ENCODE measurements around the gene KRT1.

KRT1 gene

DNA sequence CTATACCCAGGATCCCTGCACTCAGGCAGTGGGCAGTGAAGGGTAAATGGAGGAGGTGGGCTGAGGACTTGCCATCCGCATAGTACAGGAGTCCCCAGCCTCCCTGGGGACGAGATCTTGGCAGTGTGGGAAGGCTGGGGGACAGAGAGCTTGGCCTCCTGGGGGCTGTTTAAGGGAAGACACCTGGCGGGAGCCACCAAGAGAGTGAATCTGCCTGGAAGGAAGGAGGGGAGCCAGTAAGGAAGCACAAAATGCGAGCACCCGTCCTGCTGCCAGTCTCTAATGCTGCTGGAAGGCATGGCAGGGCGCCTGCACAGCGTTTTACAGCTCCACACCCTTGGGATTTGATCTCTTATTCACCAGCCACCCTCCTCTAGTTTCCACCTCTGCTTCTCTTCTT, 20.8 kb downstream of the KRT1 start:
- DNase-seq, result no peak

DNA sequence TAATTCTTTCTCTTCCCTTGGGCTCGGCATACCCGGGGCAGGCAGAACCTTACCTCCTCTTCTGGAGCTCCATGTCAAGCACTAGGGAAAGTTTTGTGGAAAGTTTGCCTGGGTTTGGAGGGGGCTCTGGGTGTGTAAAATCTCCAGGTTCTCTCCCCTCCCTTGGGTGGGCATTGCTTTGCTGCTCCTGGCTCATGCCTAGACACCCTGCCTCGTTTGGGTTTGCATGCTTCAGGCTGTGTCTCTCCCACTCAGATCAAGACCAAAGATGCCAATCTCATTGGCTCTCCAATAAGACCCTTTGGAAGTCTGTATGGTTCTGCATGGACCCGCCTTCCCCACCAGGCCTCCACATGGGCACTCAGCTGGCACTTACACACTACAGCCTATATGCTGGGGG, 22.0 kb downstream of the KRT1 start:
- DNase-seq, result no peak

DNA sequence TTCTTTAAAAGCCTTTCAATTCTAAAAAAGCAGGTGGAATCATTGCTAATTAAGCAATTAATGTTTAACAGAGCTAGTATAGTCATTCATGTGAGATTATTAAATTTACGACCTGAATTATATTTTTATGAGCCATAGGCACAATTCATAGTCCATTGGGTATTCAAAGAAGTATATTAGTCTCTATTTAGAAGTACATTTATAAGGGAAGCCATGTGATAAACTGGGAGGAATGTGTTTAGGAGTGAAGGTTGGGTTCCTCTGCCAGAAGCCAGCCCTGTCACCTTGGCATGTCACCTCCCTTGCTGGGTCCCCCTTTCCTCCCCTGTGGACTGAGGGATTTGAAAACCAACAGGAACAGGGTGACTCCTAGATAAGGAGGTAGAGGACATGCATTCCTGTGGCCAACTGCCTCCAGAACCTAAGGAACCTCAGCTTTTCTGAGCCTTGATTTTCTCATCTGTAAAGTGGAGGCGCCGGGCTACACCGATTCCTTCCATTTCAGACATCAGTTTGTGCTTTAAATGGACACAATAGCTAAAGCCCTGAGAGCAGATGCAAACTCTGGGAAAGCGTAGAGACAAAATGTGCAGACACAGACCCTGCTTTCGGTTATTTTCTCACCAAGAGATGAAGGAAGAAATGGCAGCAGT, 22.8 kb downstream of the KRT1 start:
- no peak for DNase-seq

DNA sequence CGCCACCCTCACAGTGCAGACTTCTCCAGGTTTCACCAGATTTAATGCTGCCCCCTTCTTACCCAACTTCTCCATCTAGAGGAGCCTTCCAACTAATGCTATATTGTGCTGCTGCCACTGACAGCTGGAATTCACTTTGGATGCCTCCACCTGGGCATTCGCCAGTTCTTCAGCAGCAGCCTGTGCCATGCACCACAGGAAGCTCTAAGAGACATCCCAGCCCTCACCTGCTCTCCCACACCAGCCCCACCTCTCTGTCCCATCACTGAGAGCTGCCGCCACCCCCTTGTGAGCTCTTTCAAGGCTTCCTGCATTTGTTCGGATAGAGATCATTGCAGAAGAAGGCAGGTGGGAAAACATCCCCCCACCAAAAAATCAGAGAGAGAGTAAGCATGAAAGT, 23.6 kb downstream of the KRT1 start:
- DNase-seq, result no peak

DNA sequence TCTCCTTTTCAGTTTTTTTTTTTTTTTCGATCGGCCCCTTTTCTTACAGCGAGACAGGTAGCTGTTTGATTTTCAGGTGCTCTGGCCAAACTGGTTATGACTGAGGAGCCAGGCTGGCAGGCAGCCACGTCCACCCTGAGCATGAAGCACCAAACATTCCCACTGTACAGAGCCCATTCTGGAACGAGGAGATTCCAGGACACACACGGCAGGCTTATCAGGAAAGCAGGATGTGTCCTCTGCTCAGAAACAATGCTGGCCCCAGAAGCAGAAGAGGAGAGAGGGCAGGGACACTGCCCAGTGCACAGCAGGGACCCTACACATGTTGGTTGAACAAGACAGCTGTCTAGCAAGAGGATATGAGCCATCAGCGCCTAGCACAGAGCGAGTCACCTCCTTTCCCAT, 24.5 kb downstream of the KRT1 start:
- no peak for DNase-seq

DNA sequence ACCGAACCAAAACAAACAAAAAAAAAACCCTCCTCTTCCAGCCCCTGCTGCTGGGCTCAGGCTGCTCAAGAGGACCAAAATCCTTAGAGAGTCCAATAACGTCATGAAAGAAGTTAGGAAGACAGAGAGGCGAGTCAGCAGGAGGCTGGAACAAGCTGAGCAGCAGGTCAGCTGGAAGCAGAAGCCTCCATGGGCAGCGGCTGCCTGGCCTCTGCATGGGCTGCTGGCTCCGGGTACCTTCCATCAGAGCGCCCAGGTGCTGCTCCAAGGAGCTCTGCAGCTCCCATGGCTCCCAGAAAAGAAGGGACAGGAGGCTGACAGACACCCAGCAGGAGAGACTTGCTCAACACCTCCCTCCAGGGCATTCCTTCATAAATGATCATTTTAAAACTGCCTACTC, 25.0 kb downstream of the KRT1 start:
- no peak for DNase-seq

DNA sequence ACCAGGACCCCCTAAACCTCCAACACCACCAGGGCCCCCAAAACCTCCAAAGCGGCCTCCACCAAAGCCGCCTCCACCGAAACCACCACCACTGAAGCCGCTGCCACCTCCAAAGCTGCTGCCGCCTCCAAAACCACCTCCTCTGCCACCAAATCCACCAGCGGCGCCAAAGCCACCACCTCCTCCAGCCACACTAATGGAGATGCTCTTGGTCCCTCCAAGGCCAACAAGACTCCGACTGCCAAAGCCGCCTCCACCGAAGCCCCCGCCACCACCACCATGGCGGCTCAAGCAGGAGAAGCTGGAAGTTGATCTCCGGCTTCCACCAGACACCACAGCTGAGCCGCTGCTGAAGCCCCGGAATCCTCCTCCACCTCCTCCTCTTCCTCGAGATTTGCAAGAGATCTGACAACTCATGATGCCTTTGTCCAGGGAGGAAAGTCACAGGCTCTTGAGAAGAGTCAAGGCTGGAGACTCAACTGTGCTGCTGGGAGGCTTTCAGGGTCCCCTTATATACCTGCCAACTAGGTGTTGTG, 28.4 kb downstream of the KRT1 start, which contains the start of gene KRT2:
Gene KRT2 (minus strand): TSS at position 486 of the 536 bp plus-strand sequence. CDS start 69 bp downstream, at position 417.
- DNase-seq, result no peak

DNA sequence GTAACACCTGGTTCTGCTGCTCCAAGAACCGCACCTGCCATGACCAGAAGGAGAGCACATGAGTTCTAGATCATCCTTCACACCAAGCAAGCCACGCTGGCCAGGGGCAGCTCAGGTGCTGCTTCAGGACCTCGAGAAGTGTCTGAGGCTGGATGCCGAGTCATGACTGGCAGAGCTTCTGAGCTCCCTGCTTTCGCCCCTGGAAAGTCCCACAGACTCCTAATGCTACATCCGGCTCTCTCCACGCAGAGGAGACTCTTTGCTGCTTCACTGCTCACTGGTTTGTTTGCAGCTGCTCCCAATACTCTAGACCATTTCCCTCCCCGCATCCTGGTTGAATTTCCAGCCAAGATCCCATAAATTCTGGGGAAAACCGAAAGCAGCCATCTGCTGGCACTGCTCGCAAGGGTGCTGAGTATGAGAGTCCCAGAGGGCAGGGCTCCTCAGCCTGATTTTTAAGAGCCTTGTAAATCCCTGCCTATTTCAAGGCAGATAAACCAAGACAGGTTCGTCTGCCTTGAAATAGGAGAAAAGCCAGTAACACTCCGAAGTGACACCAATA, 29.6 kb downstream of the KRT1 start:
- DNase-seq, result no peak

DNA sequence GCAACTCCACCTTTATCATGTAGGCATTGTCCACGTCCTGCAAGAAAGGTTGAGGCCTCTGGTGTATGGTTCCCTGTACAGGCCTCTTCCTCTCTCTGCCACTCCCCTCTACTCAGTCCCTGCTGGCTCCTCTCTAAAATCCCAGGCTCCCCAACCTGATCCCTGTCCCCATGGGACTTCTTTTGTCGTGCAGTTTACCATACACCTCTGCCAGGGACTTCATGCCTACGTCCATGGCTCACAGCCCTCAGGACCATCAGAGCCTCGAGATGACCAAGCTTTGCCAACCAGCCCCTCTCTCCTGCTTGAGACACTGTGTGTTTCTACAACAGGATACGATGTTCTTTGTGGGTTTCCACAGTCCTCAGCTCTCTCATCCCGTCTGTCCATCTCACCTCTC, 31.1 kb downstream of the KRT1 start:
- no peak for DNase-seq

DNA sequence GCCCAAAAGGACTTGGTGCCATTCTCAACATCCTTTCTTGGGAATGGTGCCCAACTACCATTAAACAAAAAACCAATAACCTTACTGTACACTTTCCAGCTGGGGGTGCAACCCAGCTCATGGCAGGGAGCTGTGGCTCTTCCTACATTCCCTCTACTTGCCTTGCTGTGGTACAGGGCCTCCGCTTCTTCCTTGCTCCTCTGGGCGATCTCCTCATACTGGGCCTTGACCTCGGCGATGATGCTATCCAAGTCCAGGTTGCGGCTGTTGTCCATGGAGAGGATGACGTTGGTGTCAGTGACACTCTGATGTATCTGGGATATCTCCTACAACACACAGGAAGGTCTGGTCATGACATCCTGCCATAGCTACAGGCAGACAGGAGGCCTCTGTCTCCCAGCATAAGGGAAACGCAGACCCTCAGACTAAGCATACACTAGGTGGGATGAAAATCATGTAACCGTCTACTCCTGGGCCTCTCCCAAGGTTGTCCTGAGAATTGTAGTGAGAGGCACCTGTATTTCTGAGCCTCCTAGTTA, 32.1 kb downstream of the KRT1 start:
- no peak for DNase-seq

DNA sequence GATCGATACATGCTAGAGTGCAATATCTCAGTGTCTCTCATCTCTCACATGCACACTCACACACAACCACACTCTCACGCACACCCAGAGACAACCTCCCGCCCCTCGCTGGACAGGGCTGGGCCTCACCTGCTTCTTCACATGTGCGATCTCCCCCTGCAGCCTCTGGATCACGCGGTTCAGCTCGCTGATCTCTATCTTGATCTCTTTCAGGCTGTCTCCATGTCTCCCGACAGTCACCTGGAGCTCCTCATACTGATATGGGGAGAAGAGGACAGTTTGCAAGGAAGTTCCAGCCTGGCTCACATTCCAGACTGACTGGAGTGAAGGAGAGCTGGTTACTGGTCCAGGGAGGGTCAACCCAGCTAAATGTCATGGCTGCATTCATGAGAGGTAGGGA, 32.6 kb downstream of the KRT1 start:
- DNase-seq, result no peak

DNA sequence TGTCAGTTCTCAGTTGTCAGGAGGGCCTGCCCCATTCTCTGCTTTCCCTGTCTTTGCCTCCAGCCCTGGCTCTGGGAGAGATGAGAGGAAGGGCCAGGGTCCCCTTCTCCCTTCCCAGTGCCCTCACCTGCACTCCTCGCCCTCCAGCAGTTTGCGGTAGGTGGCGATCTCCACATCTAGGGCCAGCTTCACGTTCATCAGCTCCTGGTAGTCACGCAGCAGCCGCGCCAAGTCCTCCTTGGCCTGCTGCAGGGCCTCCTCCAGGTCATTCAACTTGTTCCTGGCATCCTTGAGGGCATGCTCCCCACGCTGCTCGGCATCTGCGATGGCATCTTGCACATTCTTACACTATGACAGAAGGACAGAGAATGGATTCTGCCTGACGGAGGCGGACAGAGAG, 33.6 kb downstream of the KRT1 start:
- no peak for DNase-seq

DNA sequence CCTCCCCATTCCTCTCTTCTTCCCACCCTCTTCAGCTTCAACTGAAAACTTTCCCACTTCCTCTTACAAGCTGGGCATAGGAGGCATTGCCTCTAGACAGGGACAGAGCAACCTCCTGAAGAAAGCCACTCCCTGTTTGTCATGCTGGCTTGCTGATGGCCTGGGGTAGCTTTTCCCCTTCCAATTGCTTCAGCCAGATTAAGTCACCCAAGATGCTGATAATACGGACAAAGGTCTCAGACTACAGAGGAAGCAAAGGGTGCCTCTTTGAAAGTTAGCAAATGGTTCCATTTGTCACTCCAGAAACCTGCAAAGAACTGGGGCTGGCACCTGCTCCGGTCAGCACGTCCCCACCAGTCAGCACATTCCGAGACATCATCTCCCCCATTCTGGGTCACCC, 34.2 kb downstream of the KRT1 start:
- no peak for DNase-seq

DNA sequence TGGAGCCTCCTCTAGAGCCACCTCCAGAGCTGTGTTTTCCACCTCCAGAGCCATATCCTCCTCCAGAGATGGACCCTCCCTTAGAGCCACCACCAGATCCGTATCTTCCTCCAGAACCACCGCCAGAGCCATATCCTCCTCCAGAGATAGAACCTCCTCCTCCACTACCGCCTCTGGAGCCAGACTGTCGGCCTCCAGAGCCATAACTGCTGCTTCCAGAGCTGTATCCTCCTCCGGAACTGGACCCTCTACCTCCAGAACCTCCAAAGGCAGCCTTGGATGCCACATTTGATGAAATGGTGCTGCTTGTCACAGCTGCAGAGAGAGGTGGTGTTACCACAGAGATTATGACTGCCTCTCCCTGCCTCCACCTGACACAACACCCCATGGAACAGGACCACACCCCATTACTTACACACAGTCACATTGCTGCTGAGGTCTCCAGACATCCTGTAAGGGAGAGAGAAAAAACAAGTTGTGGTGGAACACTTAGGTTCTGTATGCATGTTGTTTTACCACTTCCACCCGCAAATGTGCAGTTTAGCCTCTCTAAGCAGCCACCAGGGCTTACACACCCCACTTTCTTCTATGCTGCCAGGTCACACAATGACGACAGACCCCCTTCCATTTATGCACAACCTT, 35.0 kb downstream of the KRT1 start:
- DNase-seq, result no peak

DNA sequence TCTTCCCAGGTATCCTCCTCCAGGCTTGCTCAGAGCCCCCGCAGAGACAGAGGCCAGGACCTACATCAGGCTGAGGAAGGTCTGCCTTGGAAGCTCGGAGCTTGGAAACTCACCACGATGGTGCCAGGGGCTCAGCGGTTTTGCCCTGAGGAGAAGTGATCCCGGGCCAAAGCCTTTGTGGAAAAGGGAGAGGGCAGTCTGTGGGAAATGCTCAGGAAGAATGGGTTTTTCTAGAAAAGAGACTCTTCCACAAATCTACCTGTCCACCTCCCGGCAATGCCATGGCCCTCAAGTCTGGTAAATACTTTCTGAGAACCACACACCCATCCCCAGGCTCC, 36.2 kb downstream of the KRT1 start:
- DNase-seq, result no peak

DNA sequence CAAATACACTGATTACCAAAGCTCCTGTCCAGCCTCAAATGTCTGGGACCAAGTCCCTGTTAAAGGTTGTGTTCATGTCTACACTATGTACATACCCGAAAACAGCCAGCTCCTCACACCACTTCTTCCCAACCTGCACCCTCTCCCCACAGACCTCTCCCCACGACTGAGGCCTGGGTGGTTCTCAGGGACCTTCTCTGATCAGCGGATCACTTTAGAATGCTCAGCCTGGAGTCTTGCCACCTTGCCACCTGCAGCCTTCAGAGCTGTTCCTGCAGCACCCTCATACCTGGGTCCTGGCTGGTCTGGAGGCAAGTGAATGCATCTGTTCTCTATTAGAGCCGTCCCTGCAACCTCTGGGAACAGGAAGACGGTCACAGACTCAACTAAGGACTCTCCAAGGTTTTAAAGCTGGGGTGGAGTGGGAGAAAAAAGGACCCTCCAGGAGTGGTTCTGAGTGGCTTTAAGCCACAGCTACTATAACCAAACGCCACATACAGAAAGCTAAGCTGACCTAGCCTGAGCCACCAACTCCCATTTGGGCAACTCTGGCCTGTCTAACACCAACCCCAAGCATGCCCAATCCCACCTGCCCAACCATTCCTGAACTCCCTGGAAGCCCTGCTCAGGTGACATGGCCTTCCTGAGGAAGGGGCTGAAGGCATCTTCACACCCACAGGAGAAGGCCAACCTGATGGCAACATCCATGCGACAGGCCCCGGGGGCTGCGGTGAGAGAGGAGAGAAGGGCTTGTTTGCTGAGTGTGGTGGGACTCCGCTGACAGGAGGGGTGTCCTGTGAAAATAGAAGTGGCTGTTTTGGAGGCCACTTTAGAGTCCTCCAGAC, 36.8 kb downstream of the KRT1 start:
- DNase-seq, result no peak

DNA sequence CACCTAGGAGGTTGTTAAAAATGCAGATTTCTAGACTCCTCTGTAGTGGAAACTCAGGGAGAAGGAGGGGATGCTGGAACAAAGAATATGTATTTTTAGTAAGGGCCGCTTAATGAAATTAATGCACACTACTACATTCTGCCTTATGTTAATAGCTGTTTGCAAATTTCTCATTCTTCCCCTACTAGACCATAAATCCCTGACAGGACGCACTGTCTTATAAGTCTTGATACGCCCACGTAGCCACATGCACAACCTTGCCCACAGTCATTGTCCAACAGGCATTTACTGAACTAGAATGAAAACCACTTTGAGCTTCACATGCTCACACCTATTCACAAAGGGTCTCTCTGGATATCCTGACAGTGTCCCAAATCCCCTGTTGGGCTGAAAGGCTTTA, 38.7 kb downstream of the KRT1 start:
- DNase-seq, result no peak

DNA sequence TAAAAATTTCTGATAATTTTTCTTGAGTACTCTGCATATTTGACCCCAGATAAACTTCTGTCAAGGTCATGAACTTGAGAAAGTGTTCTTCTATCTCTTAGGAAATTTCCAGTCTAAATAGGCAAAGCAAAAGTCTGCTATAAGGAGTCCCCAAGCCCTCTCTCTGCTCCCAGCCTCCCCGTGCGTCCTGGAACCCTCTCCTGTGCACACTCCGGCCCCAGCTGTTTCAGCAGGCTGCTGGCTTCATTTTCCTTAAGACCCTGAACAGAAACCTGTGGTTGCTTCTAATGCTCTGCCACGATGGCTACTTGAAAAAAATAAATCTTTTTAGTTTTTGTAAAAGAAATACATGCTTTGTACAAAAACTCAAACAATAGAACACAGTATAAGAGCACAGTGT, 42.9 kb downstream of the KRT1 start:
- no peak for DNase-seq

DNA sequence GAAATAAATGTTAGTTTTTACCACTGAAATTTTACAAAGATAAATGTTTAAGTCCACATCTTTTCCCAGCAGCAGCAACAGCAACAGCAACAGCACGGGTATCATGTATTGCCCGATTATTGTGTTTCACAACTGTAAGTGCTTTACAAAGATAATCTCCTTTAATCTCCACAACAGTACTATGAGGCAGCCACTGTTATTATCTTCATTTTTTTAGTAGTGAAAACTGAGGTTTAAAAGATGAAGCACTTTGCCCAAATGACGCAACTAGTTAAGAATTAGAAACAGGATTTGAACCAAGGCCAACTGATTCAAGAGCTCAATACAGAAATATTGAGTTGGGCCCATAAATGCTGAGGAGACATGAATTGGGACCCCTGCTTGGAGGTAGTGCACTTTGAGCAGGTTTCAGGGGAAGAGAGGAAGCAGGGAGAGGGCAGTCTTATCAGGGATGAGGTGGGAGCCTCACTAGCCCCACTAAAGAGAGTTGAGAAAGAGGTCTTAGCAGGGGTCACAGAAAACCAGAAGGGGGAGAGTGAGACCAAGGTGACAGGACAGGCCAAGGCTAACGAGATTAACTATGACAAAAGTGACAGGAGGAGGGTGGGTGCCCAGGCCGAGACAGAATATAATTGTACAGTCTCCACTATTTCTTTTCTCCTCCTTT, 43.5 kb downstream of the KRT1 start:
- no peak for DNase-seq

DNA sequence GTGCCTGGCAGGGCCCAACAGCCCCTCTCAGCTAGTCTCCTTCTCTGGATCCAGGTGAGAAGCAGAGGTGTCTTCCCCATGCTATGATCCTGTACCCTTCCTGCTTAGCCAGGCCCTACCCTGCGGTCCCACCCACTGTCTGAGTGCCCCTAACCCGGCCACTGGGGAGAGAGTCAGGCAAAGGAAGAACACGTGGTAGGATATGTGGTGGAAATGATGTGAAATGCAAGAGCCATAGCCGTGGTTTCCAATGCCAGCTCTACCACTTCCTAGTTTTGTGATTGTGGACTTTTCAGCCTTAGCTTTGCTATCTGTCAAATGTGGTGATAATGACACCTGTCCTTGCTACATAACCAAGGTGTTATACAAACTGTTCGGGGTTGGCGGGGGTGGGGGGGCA, 44.0 kb downstream of the KRT1 start:
- no peak for DNase-seq

DNA sequence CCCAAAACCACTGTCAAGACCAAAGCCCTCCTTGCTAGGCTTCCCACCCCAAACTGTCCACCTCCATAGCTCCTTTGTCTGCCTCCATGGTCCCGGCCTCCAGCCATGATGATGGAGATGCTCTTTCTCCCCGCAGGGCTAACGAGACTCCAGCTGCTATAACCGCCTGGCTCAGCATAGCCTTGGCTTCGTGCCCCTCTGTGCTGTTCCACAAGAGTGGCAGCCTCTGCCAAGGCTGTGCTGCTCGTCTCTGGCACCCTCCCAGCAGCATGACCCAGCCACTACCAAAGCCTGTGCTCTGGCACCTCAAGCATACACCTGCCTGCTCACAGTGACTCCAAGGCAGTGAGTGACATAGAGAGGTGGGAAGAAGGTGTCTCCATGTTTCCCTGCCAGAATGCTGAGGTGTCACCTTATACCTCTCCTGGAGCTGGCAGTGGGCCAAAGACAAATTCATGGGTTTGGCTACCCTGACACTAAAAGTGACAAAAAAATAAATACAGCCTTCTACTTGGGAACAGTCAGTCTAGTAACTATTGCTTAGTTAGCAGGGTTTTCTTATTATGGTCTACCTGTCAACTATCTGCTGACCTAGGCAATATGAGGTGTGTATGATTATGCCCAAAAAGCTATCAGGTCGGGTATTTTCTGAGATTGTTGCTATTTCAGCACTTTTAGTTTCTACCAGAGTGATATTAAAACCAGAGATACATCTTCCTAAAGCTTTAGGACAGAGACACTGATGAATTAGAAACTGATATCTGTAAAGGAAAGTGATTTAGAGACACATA, 45.7 kb downstream of the KRT1 start:
- no peak for DNase-seq

DNA sequence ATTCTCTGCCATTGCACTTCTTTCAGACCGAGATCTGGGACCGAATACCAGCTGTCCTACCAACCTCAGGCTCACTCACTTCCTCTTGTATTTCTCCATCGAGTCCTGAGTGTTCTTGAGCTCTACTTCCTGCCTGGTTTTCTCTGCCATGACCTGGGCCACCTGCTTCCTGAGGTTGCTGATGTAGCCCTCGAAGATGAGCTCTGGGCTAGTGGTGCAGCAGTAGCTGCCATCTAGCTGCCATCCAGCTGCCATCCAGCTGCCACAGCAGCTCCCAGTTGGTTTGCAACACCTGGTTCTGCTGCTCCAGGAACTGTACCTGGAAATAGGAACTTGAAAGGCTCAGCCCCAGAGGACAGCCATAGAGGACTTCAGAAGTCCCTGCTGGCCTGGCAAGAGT, 46.8 kb downstream of the KRT1 start:
- no peak for DNase-seq

Data from activated naive CD4-positive, alpha-beta T cell treated with Interleukin-2 at 50 U/mL for 16 hours (primary cell).